Measurements from ENCODE around the gene OPN5. TPM values are rescaled to one million over a fixed set of nuclear protein-coding genes. Genes with fewer than 3 reads are reported as not detected.

Gene OPN5
- polyA plus RNA-seq, 6 donors from 2014 or later: not detected

- Mint-ChIP-seq H3K4me3 (no peak overlapping the region), H3K27me3 (peaks cover 5 to 6% (median 5%) of the 10 kb centered on the region in 3 donors), H3K27ac (no peak overlapping the region), H3K36me3 (no peaks in the 10 kb centered on the region), H3K9me3 (peaks cover 0 to 2% (median 0%) of the 10 kb centered on the region in 7 donors), H3K4me1 (no peaks in the 10 kb centered on the region)
- no peak for ATAC-seq (ENCODE audit: low read depth in 2 of 2)
- no peak for DNase-seq
Measured at GRCh38 chr6:47851091-47851490, 69.3 kb downstream of the OPN5 start.

- peaks cover 0 to 6% (median 5%) of the 10 kb centered on the region in 3 donors for H3K27me3 Mint-ChIP-seq
- H3K4me3 Mint-ChIP-seq: no peak overlapping the region
- H3K36me3 Mint-ChIP-seq: no peaks in the 10 kb centered on the region
- H3K9me3 Mint-ChIP-seq: no peaks in the 10 kb centered on the region
- ATAC-seq (ENCODE audit: low read depth in 2 of 2) (no peak), DNase-seq (no peak)
- no peak overlapping the region for H3K27ac Mint-ChIP-seq
- no peaks in the 10 kb centered on the region for H3K4me1 Mint-ChIP-seq
Measured at GRCh38 chr6:47852727-47853126, 70.9 kb downstream of the OPN5 start.

- Mint-ChIP-seq H3K27me3 (peaks cover 0 to 6% (median 5%) of the 10 kb centered on the region in 3 donors), H3K4me3 (no peak overlapping the region), H3K4me1 (no peaks in the 10 kb centered on the region), H3K27ac (no peak overlapping the region), H3K36me3 (no peaks in the 10 kb centered on the region), H3K9me3 (no peaks in the 10 kb centered on the region)
- ATAC-seq (ENCODE audit: low read depth in 2 of 2): no peak
- no peak for DNase-seq
Measured at GRCh38 chr6:47853766-47854165, 71.9 kb downstream of the OPN5 start.

GRCh38 chr6:47854971-47855370, 73.1 kb downstream of the OPN5 start:
- Mint-ChIP-seq H3K27ac (no peak overlapping the region), H3K4me1 (no peaks in the 10 kb centered on the region), H3K27me3 (peaks cover 0 to 6% (median 5%) of the 10 kb centered on the region in 3 donors), H3K4me3 (no peak overlapping the region), H3K9me3 (no peaks in the 10 kb centered on the region), H3K36me3 (no peaks in the 10 kb centered on the region)
- DNase-seq (no peak), ATAC-seq (ENCODE audit: low read depth in 2 of 2) (no peak)

GRCh38 chr6:47859175-47859574, 77.3 kb downstream of the OPN5 start:
- H3K4me1 Mint-ChIP-seq: no peaks in the 10 kb centered on the region
- ATAC-seq (ENCODE audit: low read depth in 2 of 2) (no peak), DNase-seq (no peak)
- H3K27me3 Mint-ChIP-seq: peaks cover 0 to 6% (median 5%) of the 10 kb centered on the region in 3 donors
- H3K4me3 Mint-ChIP-seq: no peak overlapping the region
- peaks cover 0 to 2% (median 0%) of the 10 kb centered on the region in 7 donors for H3K9me3 Mint-ChIP-seq
- no peak overlapping the region for H3K27ac Mint-ChIP-seq
- no peaks in the 10 kb centered on the region for H3K36me3 Mint-ChIP-seq

GRCh38 chr6:47862731-47863130, 80.9 kb downstream of the OPN5 start:
- H3K27ac Mint-ChIP-seq: no peak overlapping the region
- no peaks in the 10 kb centered on the region for H3K4me1 Mint-ChIP-seq
- H3K4me3 Mint-ChIP-seq: no peak overlapping the region
- no peak for ATAC-seq (ENCODE audit: low read depth in 2 of 2)
- H3K27me3 Mint-ChIP-seq: no peaks in the 10 kb centered on the region
- DNase-seq: no peak
- peaks cover 0 to 2% (median 0%) of the 10 kb centered on the region in 7 donors for H3K9me3 Mint-ChIP-seq
- no peaks in the 10 kb centered on the region for H3K36me3 Mint-ChIP-seq

- Mint-ChIP-seq H3K27ac (no peak overlapping the region), H3K4me3 (no peak overlapping the region), H3K27me3 (no peaks in the 10 kb centered on the region), H3K9me3 (peaks cover 0 to 2% (median 0%) of the 10 kb centered on the region in 7 donors), H3K36me3 (no peaks in the 10 kb centered on the region), H3K4me1 (no peaks in the 10 kb centered on the region)
- DNase-seq (no peak), ATAC-seq (ENCODE audit: low read depth in 2 of 2) (no peak)
Measured at GRCh38 chr6:47865206-47865605, 83.4 kb downstream of the OPN5 start.

- H3K4me3 Mint-ChIP-seq: no peak overlapping the region
- ATAC-seq (ENCODE audit: low read depth in 2 of 2) (no peak), DNase-seq (no peak)
- no peaks in the 10 kb centered on the region for H3K36me3 Mint-ChIP-seq
- peaks cover 0 to 6% (median 0%) of the 10 kb centered on the region in 7 donors for H3K9me3 Mint-ChIP-seq
- no peaks in the 10 kb centered on the region for H3K27me3 Mint-ChIP-seq
- H3K4me1 Mint-ChIP-seq: no peaks in the 10 kb centered on the region
- H3K27ac Mint-ChIP-seq: no peak overlapping the region
Measured at GRCh38 chr6:47875593-47875992, 93.8 kb downstream of the OPN5 start.

Other genes with a start within 250 kb of the OPN5 start
- not detected for gene ADGRF4, start 83.5 kb upstream of the OPN5 start, polyA plus RNA-seq (ENCODE audit: low read depth in 6 of 6)